Epidermal melanocyte (primary cell): ENCODE measurements around the gene FOXO6.

ENCODE experiments used
- DNase-seq: peaks from one replicate; pipeline ENCODE4 v3.0.0; 2011; ENCODE audit warnings: low spot score; ENCODE audit not compliant: insufficient read length

Gene FOXO6

GRCh38 chr1:41423511-41424191, 62.4 kb downstream of the FOXO6 start:
- no peak for DNase-seq

GRCh38 chr1:41424581-41425118, 63.4 kb downstream of the FOXO6 start:
- DNase-seq = no peak

GRCh38 chr1:41425369-41425768, 64.1 kb downstream of the FOXO6 start:
- no peak for DNase-seq

DNA sequence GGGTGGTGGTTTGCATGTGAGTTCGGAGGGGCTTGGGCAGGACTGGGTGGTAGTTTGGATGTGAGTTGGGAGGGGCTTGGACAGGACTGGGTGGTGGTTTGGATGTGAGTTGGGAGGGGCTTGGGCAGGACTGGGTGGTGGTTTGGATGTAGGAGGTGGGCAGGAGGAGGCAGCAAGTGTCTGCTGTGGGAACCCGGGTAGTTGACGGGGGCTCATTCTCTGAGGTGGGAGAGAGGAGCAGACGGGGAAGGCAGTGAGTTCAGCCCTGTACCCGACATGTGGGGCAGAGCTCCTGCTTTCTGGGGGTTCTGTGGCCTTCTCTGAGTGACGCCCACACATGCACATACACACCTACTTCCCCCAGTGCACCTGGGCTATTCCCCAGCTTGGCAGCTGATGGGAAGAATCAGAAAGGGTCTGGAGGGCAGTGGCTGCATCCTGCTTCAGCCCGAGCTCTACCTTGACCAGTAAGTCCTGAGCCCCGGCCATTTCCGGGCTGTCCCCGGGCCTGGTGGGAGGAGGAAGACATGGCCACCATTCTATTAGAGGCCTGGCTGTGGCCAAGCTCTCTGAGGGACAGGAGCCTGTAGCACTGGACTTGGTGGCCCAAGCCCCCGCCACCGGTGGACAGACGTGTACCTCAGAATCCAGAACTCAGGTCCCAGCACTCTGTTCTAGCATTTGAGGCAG, 65.1 kb downstream of the FOXO6 start:
- DNase-seq = no peak

DNA sequence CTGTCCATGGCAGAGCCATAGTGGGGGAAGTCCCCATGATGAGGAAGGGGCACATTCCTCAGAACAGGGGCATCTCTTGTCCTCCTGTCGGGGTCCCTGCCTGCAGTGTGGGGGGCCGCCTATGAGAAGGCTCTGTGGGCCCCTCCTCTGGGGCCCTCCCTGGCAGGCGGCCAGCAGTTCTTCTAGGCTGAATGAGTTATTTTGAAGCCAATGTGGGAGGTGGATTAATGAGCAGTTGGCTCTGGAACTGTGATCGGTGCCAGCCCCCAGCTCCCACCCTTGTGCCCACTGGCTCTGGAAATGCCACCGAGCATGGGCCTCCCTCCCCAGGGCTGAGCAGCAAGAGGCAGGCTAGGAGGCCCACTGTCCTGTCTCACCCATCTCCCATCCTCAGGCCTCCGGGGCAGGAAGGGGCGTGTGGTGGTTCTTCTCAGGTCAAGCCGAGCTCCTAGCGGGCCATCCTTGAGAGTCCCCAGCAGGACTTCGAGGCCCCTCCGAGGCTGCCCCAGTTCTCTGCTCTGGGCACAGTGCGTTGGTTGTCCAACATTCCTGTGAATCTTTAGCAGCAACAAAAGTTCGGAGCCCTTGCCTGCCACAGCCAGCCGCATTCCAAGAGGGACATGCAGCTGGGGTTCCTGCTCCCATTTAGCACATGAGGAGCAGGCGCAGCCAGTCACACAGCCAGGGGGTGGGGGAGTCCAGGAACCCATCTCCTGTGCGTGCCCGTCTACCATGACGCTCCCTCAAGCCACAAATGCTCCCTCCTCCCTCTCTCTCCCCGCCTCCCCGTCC, 66.1 kb downstream of the FOXO6 start:
- DNase-seq = no peak

- DNase-seq = no peak
Measured at GRCh38 chr1:41427916-41428737, 66.9 kb downstream of the FOXO6 start.

DNA sequence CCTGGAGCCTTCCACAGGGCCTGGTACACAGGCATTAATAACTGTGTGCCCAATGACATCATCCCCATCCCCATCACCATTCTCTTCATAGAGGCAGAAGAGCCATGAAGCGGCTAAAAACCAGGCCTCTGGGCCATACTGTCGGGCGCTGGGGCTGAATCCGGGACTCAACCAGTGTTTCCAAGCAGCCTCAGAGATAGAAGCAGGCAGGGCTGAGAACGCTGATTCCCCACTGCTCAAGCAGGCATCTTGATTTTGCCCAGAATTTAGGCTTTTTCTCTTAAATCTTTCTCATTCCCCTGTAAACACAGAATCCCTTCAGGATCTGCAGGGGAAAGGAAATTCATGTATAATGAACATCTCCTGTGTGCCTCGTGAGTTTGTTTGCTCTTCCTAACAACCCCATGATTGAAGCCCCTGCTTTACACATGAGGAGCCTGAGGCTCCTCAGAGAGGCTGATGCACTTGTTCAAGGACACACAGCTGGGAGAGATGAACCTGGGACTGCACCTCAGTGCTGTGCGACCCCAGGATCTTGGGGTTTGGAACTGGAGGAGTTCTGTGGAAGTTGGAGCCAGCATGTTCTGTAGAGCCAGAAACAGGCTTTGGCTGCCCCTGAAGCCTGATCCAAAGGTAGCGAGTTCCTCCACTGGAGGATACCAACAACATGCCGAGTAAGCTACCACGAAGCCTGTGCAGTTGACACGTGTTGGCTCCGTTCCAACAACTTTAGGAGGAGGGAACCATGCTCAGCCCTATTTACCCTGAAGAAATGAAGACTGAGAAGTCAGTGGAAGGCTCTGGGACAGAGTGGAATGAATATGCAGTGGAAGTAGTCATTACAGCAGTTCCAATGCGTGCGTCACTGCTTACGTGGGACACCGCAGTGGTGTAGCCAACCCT, 67.8 kb downstream of the FOXO6 start:
- DNase-seq = no peak

DNA sequence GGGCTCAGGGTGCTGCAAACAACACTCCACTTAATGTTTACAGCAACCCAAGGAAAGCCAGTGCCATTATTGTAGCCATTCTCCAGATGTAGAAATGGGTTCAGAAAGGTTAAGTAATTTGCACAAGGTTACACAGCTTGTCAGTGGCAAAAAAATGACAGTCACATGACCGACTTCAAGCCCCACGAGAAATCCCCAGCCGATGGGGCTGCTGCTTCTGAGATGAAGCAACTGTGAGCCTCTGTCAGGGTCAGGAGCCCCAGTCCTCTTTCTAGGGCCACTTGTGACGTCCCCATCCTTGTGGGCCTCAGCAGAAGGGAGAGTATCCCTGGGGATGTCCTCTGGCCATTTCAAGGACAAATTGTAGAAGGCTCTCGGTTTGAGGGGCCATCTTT, 68.4 kb downstream of the FOXO6 start:
- no peak for DNase-seq

GRCh38 chr1:41430069-41430468, 68.8 kb downstream of the FOXO6 start:
- no peak for DNase-seq

- no peak for DNase-seq
Measured at GRCh38 chr1:41430582-41430981, 69.3 kb downstream of the FOXO6 start.

- no peak for DNase-seq
Measured at GRCh38 chr1:41431490-41432350, 70.5 kb downstream of the FOXO6 start.
